ENCODE data around the gene APP. TPM values are rescaled to one million over a fixed set of nuclear protein-coding genes. Genes with fewer than 3 reads are reported as not detected.

Gene APP
- total RNA-seq, 1 donor = 373 TPM

- Histone ChIP-seq H3K27ac (ENCODE audit: low read depth, low read length) (no peak overlapping the region), H3K27me3 (ENCODE audit: insufficient read depth, low read length) (no peaks in the 10 kb centered on the region), H3K4me2 (ENCODE audit: insufficient read depth, low read length) (no peak overlapping the region), H3K4me1 (ENCODE audit: insufficient read depth, low read length) (no peaks in the 10 kb centered on the region), H2AFZ (ENCODE audit: low read length) (no peak overlapping the region), H3K9me3 (ENCODE audit: low read depth, low read length) (no peaks in the 10 kb centered on the region), H3K79me2 (ENCODE audit: insufficient read depth, low read length) (peaks cover 85% of the 10 kb centered on the region), H4K20me1 (ENCODE audit: insufficient read depth, low read length) (peaks cover 18% of the 10 kb centered on the region), H3K4me3 (ENCODE audit: insufficient read depth, low read length) (no peak overlapping the region), H3K36me3 (ENCODE audit: insufficient read depth, low read length) (peaks cover 10% of the 10 kb centered on the region)
- no peak for DNase-seq (ENCODE audit: insufficient read length, low spot score, missing footprints)
- TF ChIP-seq CTCF (IDR thresholded peaks at IDR 0.05; ENCODE audit: extremely low read depth, low read depth, low read length) = peak; percentile 23
These were observed 79.0 kb downstream of the APP start for GRCh38 chr21:26091480-26092018.

- Histone ChIP-seq H3K4me1 (ENCODE audit: insufficient read depth, low read length) (no peaks in the 10 kb centered on the region), H3K36me3 (ENCODE audit: insufficient read depth, low read length) (peaks cover 10% of the 10 kb centered on the region), H3K79me2 (ENCODE audit: insufficient read depth, low read length) (peaks cover 82% of the 10 kb centered on the region), H3K27me3 (ENCODE audit: insufficient read depth, low read length) (no peaks in the 10 kb centered on the region), H3K4me3 (ENCODE audit: insufficient read depth, low read length) (no peak overlapping the region), H2AFZ (ENCODE audit: low read length) (no peak overlapping the region), H3K9me3 (ENCODE audit: low read depth, low read length) (no peaks in the 10 kb centered on the region), H3K27ac (ENCODE audit: low read depth, low read length) (no peak overlapping the region), H3K4me2 (ENCODE audit: insufficient read depth, low read length) (no peak overlapping the region), H4K20me1 (ENCODE audit: insufficient read depth, low read length) (peaks cover 11% of the 10 kb centered on the region)
- TF ChIP-seq CTCF (IDR thresholded peaks at IDR 0.05; ENCODE audit: extremely low read depth, low read depth, low read length) = no peak
- DNase-seq (ENCODE audit: insufficient read length, low spot score, missing footprints) = no peak
These were observed 80.8 kb downstream of the APP start for GRCh38 chr21:26089730-26090129.

GRCh38 chr21:26087223-26087918, 83.2 kb downstream of the APP start:
- no peak overlapping the region for H3K4me2 ChIP-seq (ENCODE audit: insufficient read depth, low read length)
- DNase-seq (ENCODE audit: insufficient read length, low spot score, missing footprints) = no peak
- H3K27me3 ChIP-seq (ENCODE audit: insufficient read depth, low read length) = no peaks in the 10 kb centered on the region
- peaks cover 9% of the 10 kb centered on the region for H4K20me1 ChIP-seq (ENCODE audit: insufficient read depth, low read length)
- no peaks in the 10 kb centered on the region for H3K9me3 ChIP-seq (ENCODE audit: low read depth, low read length)
- no peak overlapping the region for H2AFZ ChIP-seq (ENCODE audit: low read length)
- H3K79me2 ChIP-seq (ENCODE audit: insufficient read depth, low read length) = peaks cover 81% of the 10 kb centered on the region
- no peak overlapping the region for H3K27ac ChIP-seq (ENCODE audit: low read depth, low read length)
- no peaks in the 10 kb centered on the region for H3K4me1 ChIP-seq (ENCODE audit: insufficient read depth, low read length)
- TF ChIP-seq CTCF (IDR thresholded peaks at IDR 0.05; ENCODE audit: extremely low read depth, low read depth, low read length) = no peak
- no peak overlapping the region for H3K4me3 ChIP-seq (ENCODE audit: insufficient read depth, low read length)
- H3K36me3 ChIP-seq (ENCODE audit: insufficient read depth, low read length) = peaks cover 10% of the 10 kb centered on the region

GRCh38 chr21:26085882-26086281, 84.7 kb downstream of the APP start:
- H3K9me3 ChIP-seq (ENCODE audit: low read depth, low read length) = no peaks in the 10 kb centered on the region
- no peak overlapping the region for H3K4me2 ChIP-seq (ENCODE audit: insufficient read depth, low read length)
- DNase-seq (ENCODE audit: insufficient read length, low spot score, missing footprints) = no peak
- peaks cover 10% of the 10 kb centered on the region for H3K36me3 ChIP-seq (ENCODE audit: insufficient read depth, low read length)
- H2AFZ ChIP-seq (ENCODE audit: low read length) = no peak overlapping the region
- TF ChIP-seq CTCF (IDR thresholded peaks at IDR 0.05; ENCODE audit: extremely low read depth, low read depth, low read length) = no peak
- peaks cover 75% of the 10 kb centered on the region for H3K79me2 ChIP-seq (ENCODE audit: insufficient read depth, low read length)
- H3K27ac ChIP-seq (ENCODE audit: low read depth, low read length) = no peak overlapping the region
- peaks cover 6% of the 10 kb centered on the region for H4K20me1 ChIP-seq (ENCODE audit: insufficient read depth, low read length)
- no peaks in the 10 kb centered on the region for H3K27me3 ChIP-seq (ENCODE audit: insufficient read depth, low read length)
- H3K4me1 ChIP-seq (ENCODE audit: insufficient read depth, low read length) = no peaks in the 10 kb centered on the region
- H3K4me3 ChIP-seq (ENCODE audit: insufficient read depth, low read length) = no peak overlapping the region

All from osteoblast (primary cell).